DOHH2 (cell line): ENCODE data around the gene NDUFA13.

Source experiments
- H3F3A ChIP-seq: fragments of 200-600 bp; sonication (generic), shearing (Covaris generic); 2 replicates; pipeline ENCODE4 v1.6.0; 2016; ENCODE audit warnings: antibody characterized with exemption, mild to moderate bottlenecking; ENCODE audit not compliant: control insufficient read depth, insufficient read depth
- H3K27ac ChIP-seq: fragments of 200-600 bp; sonication (generic); 2 replicates; pipeline ENCODE4 v1.5.1; 2014; ENCODE audit warnings: low read depth, mild to moderate bottlenecking, low read length, moderate library complexity
- H3K27me3 ChIP-seq: fragments of 200-600 bp; sonication (generic); 2 replicates; pipeline ENCODE4 v1.6.1; 2014; ENCODE audit warnings: mild to moderate bottlenecking, low read length, mixed read lengths; ENCODE audit not compliant: control insufficient read depth
- H3K36me3 ChIP-seq: fragments of 200-600 bp; sonication (generic); 2 replicates; pipeline ENCODE4 v1.6.1; 2014; ENCODE audit warnings: mild to moderate bottlenecking, low read length, moderate library complexity, mixed read lengths; ENCODE audit not compliant: control insufficient read depth
- H3K4me1 ChIP-seq: fragments of 200-600 bp; sonication (generic); 2 replicates; pipeline ENCODE4 v1.6.1; 2014; ENCODE audit warnings: mild to moderate bottlenecking, low read length, mixed read lengths; ENCODE audit not compliant: control insufficient read depth
- H3K4me2 ChIP-seq: fragments of 200-600 bp; sonication (generic); 2 replicates; pipeline ENCODE4 v1.6.0; 2014; ENCODE audit warnings: mild to moderate bottlenecking, low read length, moderate library complexity
- H3K4me3 ChIP-seq: fragments of 200-600 bp; sonication (generic); 2 replicates; pipeline ENCODE4 v1.5.1; 2014; ENCODE audit warnings: mild to moderate bottlenecking, low read length, mixed read lengths
- H3K79me2 ChIP-seq: fragments of 200-600 bp; sonication (generic); 2 replicates; pipeline ENCODE4 v1.6.1; 2014; ENCODE audit warnings: mild to moderate bottlenecking, low read length, mixed read lengths; ENCODE audit not compliant: control insufficient read depth
- H3K9me2 ChIP-seq: fragments of 200-600 bp; sonication (generic); replicated peaks from 2 replicates; pipeline ENCODE4 v1.6.1; 2014; ENCODE audit warnings: mild to moderate bottlenecking, low read length, mixed read lengths; ENCODE audit not compliant: control insufficient read depth
- H3K9me3 ChIP-seq: fragments of 200-600 bp; sonication (generic); 2 replicates; pipeline ENCODE4 v1.6.1; 2014; ENCODE audit warnings: antibody characterized with exemption, low read length, mixed read lengths; ENCODE audit not compliant: control insufficient read depth, insufficient read depth
- H4K20me1 ChIP-seq: fragments of 200-600 bp; sonication (generic); 2 replicates; pipeline ENCODE4 v1.6.0; 2014; ENCODE audit warnings: low read depth, mild to moderate bottlenecking, antibody characterized with exemption, low read length, moderate library complexity; ENCODE audit not compliant: control insufficient read depth, insufficient read depth
- CTCF ChIP-seq: fragments of 200-600 bp; sonication (generic); IDR thresholded peaks from one replicate; pipeline ENCODE4 v1.5.1; 2014; ENCODE audit warnings: antibody characterized with exemption, mild to moderate bottlenecking, low read depth, low read length; ENCODE audit not compliant: poor library complexity, severe bottlenecking
- EZH2phosphoT487 ChIP-seq: fragments of 200-600 bp; sonication (generic); IDR thresholded peaks from 2 replicates; pipeline ENCODE4 v1.6.1; 2017; ENCODE audit warnings: borderline replicate concordance, mild to moderate bottlenecking, antibody characterized with exemption, low read length, moderate library complexity, mixed read lengths

Gene NDUFA13

GRCh38 chr19:19515642-19516519, at the start of gene NDUFA13:
Gene NDUFA13, plus strand, starts transcription at chr19:19516225. Its CDS starts 14 bp downstream, at chr19:19516239.
- no peaks in the 10 kb centered on the region for H3K27me3 ChIP-seq
- peak within 1 kb of the TSS; percentile 90 for H3K4me3 ChIP-seq
- no peaks in the 10 kb centered on the region for H4K20me1 ChIP-seq
- H3K27ac ChIP-seq: peak within 1 kb of the TSS; percentile 36
- no peak for TF ChIP-seq EZH2phosphoT487
- no peak for TF ChIP-seq CTCF
- no peaks in the 10 kb centered on the region for H3K9me2 ChIP-seq
- H3K4me1 ChIP-seq: peaks cover 29% of the 10 kb centered on the region
- H3F3A ChIP-seq: peaks cover 5% of the 10 kb centered on the region; the same call in 1 of the 2 replicates
- peaks cover 26% of the 10 kb centered on the region for H3K36me3 ChIP-seq
- H3K4me2 ChIP-seq: peak within 1 kb of the TSS; percentile 91
- no peaks in the 10 kb centered on the region for H3K9me3 ChIP-seq
- H3K79me2 ChIP-seq: peaks cover 56% of the 10 kb centered on the region

GRCh38 chr19:19468424-19469050, 47.5 kb upstream of the NDUFA13 start:
- peaks cover 8% of the 10 kb centered on the region for H3F3A ChIP-seq
- H4K20me1 ChIP-seq: 0 out of 2 replicates have a peak, but pooled peaks cover 5% of the 10 kb centered on the region
- H3K27me3 ChIP-seq: no peaks in the 10 kb centered on the region
- H3K9me2 ChIP-seq: no peaks in the 10 kb centered on the region
- peaks cover 98% of the 10 kb centered on the region for H3K79me2 ChIP-seq
- H3K4me3 ChIP-seq: no peak overlapping the region
- no peak overlapping the region for H3K4me2 ChIP-seq
- H3K27ac ChIP-seq: no peak overlapping the region
- no peak for TF ChIP-seq CTCF
- TF ChIP-seq EZH2phosphoT487: no peak
- H3K4me1 ChIP-seq: peaks cover 48% of the 10 kb centered on the region
- H3K36me3 ChIP-seq: peaks cover 79% of the 10 kb centered on the region
- peaks cover 47% of the 10 kb centered on the region for H3K9me3 ChIP-seq

- Histone ChIP-seq H4K20me1 (peaks cover 8% of the 10 kb centered on the region), H3K4me1 (peaks cover 57% of the 10 kb centered on the region), H3K9me2 (no peaks in the 10 kb centered on the region), H3K27me3 (no peaks in the 10 kb centered on the region), H3K27ac (peak overlapping the region; percentile 61), H3K36me3 (peaks cover 76% of the 10 kb centered on the region), H3K79me2 (peaks cover 98% of the 10 kb centered on the region), H3K4me2 (peak overlapping the region; percentile 54), H3F3A (peaks cover 8% of the 10 kb centered on the region), H3K9me3 (peaks cover 31% of the 10 kb centered on the region), H3K4me3 (peak overlapping the region; percentile 37)
- TF ChIP-seq CTCF (no peak), EZH2phosphoT487 (no peak)
These were observed 45.4 kb upstream of the NDUFA13 start for GRCh38 chr19:19470579-19470978.
